ENCODE data around the gene RAD18. TPM values are rescaled to one million over a fixed set of nuclear protein-coding genes. Genes with fewer than 3 reads are reported as not detected.

Gene RAD18
- total RNA-seq, 4 donors from 2014 or later: 4.7 to 15.6 (median 8.5) TPM

DNA sequence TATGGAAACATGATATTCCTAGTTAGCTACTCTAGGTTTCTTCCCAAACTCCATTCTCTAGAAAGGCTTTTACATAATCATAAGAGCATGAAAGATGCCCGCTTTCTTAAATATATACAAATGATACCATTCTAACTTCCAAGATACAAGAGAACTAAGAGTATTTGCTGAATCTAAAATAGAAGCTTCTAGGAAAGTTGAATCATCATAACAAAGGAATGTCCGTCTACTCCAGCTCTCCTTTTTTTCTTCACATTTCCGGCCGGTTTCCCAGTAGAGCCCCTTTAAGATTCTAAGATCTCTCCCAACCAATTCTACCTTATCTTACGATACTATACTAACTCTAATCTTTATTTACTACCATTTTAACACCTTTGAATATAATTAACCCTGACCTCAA, 60.1 kb downstream of the RAD18 start:
- WGBS: 86% methylated on average over 5 of the region's 5 CpGs
- no peaks in the 10 kb centered on the region for H3K4me1 ChIP-seq
- no peak for TF ChIP-seq EP300 (IDR thresholded peaks at IDR 0.05)
- TF ChIP-seq, protein P1, sequence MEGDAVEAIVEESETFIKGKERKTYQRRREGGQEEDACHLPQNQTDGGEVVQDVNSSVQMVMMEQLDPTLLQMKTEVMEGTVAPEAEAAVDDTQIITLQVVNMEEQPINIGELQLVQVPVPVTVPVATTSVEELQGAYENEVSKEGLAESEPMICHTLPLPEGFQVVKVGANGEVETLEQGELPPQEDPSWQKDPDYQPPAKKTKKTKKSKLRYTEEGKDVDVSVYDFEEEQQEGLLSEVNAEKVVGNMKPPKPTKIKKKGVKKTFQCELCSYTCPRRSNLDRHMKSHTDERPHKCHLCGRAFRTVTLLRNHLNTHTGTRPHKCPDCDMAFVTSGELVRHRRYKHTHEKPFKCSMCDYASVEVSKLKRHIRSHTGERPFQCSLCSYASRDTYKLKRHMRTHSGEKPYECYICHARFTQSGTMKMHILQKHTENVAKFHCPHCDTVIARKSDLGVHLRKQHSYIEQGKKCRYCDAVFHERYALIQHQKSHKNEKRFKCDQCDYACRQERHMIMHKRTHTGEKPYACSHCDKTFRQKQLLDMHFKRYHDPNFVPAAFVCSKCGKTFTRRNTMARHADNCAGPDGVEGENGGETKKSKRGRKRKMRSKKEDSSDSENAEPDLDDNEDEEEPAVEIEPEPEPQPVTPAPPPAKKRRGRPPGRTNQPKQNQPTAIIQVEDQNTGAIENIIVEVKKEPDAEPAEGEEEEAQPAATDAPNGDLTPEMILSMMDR (IDR thresholded peaks at IDR 0.05): no peak
- TF ChIP-seq POLR2A (IDR thresholded peaks at IDR 0.05): no peak
- no peak for TF ChIP-seq POLR2AphosphoS5 (IDR thresholded peaks at IDR 0.05)
- no peak overlapping the region for H3K4me3 ChIP-seq
- H3K9me3 ChIP-seq: no peaks in the 10 kb centered on the region
- H3K36me3 ChIP-seq: peaks cover 4% of the 10 kb centered on the region
- H3K27ac ChIP-seq: no peak overlapping the region
- DNase-seq (ENCODE audit: low spot score in 2 of 2): no peak
- H3K27me3 ChIP-seq: no peaks in the 10 kb centered on the region

- no peak for TF ChIP-seq POLR2A (IDR thresholded peaks at IDR 0.05)
- TF ChIP-seq POLR2AphosphoS5 (IDR thresholded peaks at IDR 0.05): no peak
- TF ChIP-seq, protein P1 (IDR thresholded peaks at IDR 0.05): no peak
- TF ChIP-seq EP300 (IDR thresholded peaks at IDR 0.05): no peak
- Histone ChIP-seq H3K36me3 (peaks cover 11% of the 10 kb centered on the region), H3K4me1 (no peaks in the 10 kb centered on the region), H3K9me3 (no peaks in the 10 kb centered on the region), H3K4me3 (no peak overlapping the region), H3K27ac (no peak overlapping the region), H3K27me3 (no peaks in the 10 kb centered on the region)
- 89% methylated on average over 3 of the region's 3 CpGs for WGBS
- no peak for DNase-seq (ENCODE audit: low spot score in 2 of 2)
These were observed 62.4 kb downstream of the RAD18 start for GRCh38 chr3:8900869-8901268.

DNA sequence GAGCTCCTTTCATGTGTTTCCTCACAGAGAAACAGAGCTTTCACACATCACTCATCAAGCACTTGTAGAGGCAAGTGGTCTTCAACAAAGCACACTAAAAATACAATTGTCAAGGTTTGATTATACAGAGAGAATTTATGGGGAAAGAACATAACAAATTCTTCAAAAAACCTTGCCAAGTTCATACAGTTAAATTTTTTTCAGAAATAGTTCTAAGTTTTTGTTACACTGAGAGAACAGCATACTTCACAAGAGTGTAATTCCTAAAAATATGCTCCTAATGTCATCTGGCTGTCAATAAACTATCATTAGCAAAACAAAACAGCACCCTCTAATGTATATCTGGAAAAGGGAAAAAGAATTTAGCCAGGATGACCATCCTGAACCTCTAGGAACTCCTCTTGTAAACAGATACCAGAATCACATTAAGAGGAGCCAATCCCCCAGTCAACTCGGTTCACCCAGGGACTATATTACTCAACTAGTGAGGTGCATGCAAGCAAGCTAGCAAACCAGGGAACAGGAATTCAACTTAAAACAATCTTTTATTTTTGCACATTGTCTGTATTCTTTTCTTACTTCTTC, 63.3 kb downstream of the RAD18 start:
- no peak overlapping the region for H3K4me3 ChIP-seq
- no peaks in the 10 kb centered on the region for H3K27me3 ChIP-seq
- DNase-seq (ENCODE audit: low spot score in 2 of 2): no peak
- no peaks in the 10 kb centered on the region for H3K4me1 ChIP-seq
- H3K36me3 ChIP-seq: peaks cover 11% of the 10 kb centered on the region
- TF ChIP-seq POLR2A (IDR thresholded peaks at IDR 0.05) (no peak), POLR2AphosphoS5 (IDR thresholded peaks at IDR 0.05) (no peak), EP300 (IDR thresholded peaks at IDR 0.05) (no peak)
- TF ChIP-seq, protein P1 (IDR thresholded peaks at IDR 0.05): no peak
- WGBS: 60% methylated on average over 1 of the region's 1 CpG
- H3K9me3 ChIP-seq: no peaks in the 10 kb centered on the region
- H3K27ac ChIP-seq: no peak overlapping the region

DNA sequence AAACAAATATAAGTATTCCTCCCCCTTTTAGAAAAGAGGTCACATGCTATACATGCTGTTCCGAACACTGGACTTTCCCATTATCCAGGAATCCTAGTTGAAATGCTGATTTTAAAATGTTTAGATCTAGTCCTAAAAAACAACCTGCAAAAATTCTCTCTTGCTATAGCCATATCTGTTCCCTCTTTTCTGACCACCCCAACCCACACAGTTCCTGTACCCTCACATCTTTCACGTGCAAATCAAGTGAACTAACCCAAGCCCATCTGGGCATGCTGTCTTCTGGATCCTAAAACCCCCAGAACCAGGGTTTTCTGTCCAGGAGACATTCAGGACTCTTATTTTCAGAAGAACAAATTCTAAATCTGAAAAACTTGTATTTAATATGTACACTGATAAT, 67.4 kb downstream of the RAD18 start:
- TF ChIP-seq EP300 (IDR thresholded peaks at IDR 0.05): no peak
- TF ChIP-seq, protein P1 (IDR thresholded peaks at IDR 0.05): no peak
- no peak for TF ChIP-seq POLR2AphosphoS5 (IDR thresholded peaks at IDR 0.05)
- TF ChIP-seq POLR2A (IDR thresholded peaks at IDR 0.05): no peak
- H3K27ac ChIP-seq: no peak overlapping the region
- no peaks in the 10 kb centered on the region for H3K27me3 ChIP-seq
- no peak for DNase-seq (ENCODE audit: low spot score in 2 of 2)
- 79% methylated on average over 2 of the region's 2 CpGs for WGBS
- no peak overlapping the region for H3K4me3 ChIP-seq
- H3K4me1 ChIP-seq: no peaks in the 10 kb centered on the region
- H3K9me3 ChIP-seq: no peaks in the 10 kb centered on the region
- H3K36me3 ChIP-seq: peaks cover 11% of the 10 kb centered on the region

DNA sequence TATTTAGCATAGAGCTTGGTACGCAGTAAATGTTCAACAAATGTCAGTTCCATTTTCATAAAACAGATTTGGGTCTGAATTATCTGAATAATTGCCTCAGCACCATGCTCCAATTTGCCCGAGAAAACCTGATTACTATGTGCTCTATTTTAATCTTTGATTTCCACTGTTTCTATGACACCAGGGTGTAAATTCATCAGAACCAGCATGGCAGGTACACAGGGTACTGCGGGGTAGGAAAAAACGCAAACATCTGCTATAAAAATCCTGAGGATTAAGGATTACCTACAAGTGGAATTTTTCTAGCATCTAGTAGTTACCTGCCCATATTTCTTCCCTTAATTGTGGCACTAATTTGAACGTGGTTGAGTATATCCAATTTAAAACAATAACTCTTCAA, 70.3 kb downstream of the RAD18 start:
- Histone ChIP-seq H3K27me3 (no peaks in the 10 kb centered on the region), H3K36me3 (peaks cover 30% of the 10 kb centered on the region), H3K27ac (no peak overlapping the region), H3K4me3 (no peak overlapping the region), H3K4me1 (no peaks in the 10 kb centered on the region), H3K9me3 (no peaks in the 10 kb centered on the region)
- 88% methylated on average over 5 of the region's 5 CpGs for WGBS
- DNase-seq (ENCODE audit: low spot score in 2 of 2): no peak
- TF ChIP-seq, protein P1 (IDR thresholded peaks at IDR 0.05): no peak
- TF ChIP-seq EP300 (IDR thresholded peaks at IDR 0.05): no peak
- no peak for TF ChIP-seq POLR2AphosphoS5 (IDR thresholded peaks at IDR 0.05)
- TF ChIP-seq POLR2A (IDR thresholded peaks at IDR 0.05): no peak
